Measurements from ENCODE around the gene ABCG4. TPM values are rescaled to one million over a fixed set of nuclear protein-coding genes. Genes with fewer than 3 reads are reported as not detected.

The ABCG4 gene
- total RNA-seq, 1 donor from 2014 or later: 1.8 TPM

DNA sequence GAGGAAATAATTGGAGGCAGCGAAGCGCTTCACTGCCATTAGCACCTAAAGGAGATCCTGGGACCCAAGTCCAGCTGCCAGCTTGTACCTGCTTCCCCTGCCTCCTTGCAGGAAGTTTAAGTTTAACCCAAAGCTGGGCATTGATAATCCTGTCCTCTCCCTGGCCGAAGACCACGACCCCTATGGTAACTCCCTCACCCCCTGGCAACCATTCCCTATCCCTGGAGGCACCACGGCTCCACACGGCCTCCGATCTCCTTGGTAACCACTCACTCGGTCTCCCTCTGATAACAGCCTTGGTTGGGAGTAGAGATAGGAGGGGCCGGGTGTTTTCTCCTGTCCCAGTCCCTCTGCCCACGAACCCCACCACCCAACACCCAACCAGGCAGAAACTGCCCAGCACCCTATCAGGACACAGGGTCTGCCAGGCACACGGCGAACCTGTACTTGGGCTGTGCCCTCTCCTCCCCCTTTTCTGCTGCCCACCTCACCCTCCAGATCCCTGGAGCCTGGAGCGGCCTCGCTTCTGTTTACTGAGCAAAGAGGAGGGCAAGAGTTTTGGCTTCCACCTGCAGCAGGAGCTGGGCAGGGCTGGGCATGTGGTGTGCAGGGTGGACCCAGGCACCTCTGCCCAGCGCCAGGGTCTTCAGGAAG lies 37.3 kb downstream of the ABCG4 start:
- peaks cover 21% of the 10 kb centered on the region for H3K27me3 ChIP-seq (ENCODE audit: low read depth)
- no peaks in the 10 kb centered on the region for H3K9me3 ChIP-seq (replicated peaks)
- intact Hi-C loops (cut with micrococcal nuclease): no loop called here
- no peak overlapping the region for H3K27ac ChIP-seq (replicated peaks)
- H3K4me1 ChIP-seq: no peaks in the 10 kb centered on the region
- no peak overlapping the region for H3K4me3 ChIP-seq
- H3K36me3 ChIP-seq: peaks cover 16% of the 10 kb centered on the region
- no peak for TF ChIP-seq CTCF (IDR thresholded peaks at IDR 0.05; ENCODE audit: borderline replicate concordance)
- DNase-seq: no peak

- H3K36me3 ChIP-seq: peaks cover 10% of the 10 kb centered on the region
- no peak for DNase-seq
- no peak for TF ChIP-seq CTCF (IDR thresholded peaks at IDR 0.05; ENCODE audit: borderline replicate concordance)
- no peak overlapping the region for H3K27ac ChIP-seq (replicated peaks)
- no peaks in the 10 kb centered on the region for H3K9me3 ChIP-seq (replicated peaks)
- H3K27me3 ChIP-seq (ENCODE audit: low read depth): peaks cover 21% of the 10 kb centered on the region
- intact Hi-C loops (cut with micrococcal nuclease): no loop called here
- H3K4me3 ChIP-seq: no peak overlapping the region
- no peaks in the 10 kb centered on the region for H3K4me1 ChIP-seq
Observed at GRCh38 chr11:119187123-119187892, 38.5 kb downstream of the ABCG4 start.

DNA sequence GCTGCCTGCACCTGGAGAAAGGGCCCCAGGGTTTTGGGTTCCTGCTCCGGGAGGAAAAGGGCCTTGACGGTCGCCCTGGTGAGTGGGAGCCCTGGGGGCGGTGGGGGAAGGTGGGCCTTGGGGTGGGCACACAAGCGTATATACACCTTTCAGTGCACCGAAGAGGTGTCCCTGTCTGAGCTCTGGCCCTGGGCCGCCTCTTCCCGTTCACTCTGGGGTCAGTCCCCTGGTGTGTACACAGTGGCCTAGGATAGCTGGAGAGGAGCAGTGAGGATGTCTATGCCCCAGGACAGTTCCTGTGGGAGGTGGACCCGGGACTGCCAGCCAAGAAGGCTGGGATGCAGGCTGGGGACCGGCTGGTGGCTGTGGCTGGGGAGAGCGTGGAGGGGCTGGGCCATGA lies 39.2 kb downstream of the ABCG4 start:
- no peaks in the 10 kb centered on the region for H3K4me1 ChIP-seq
- H3K27ac ChIP-seq (replicated peaks): no peak overlapping the region
- H3K9me3 ChIP-seq (replicated peaks): no peaks in the 10 kb centered on the region
- intact Hi-C loops (cut with micrococcal nuclease): no loop called here
- peaks cover 21% of the 10 kb centered on the region for H3K27me3 ChIP-seq (ENCODE audit: low read depth)
- H3K36me3 ChIP-seq: peaks cover 5% of the 10 kb centered on the region
- no peak for DNase-seq
- TF ChIP-seq CTCF (IDR thresholded peaks at IDR 0.05; ENCODE audit: borderline replicate concordance): no peak
- no peak overlapping the region for H3K4me3 ChIP-seq

- H3K4me3 ChIP-seq: no peak overlapping the region
- intact Hi-C loops (cut with micrococcal nuclease): no loop called here
- peaks cover 21% of the 10 kb centered on the region for H3K27me3 ChIP-seq (ENCODE audit: low read depth)
- H3K9me3 ChIP-seq (replicated peaks): no peaks in the 10 kb centered on the region
- no peak overlapping the region for H3K27ac ChIP-seq (replicated peaks)
- no peak for DNase-seq
- no peaks in the 10 kb centered on the region for H3K36me3 ChIP-seq
- no peaks in the 10 kb centered on the region for H3K4me1 ChIP-seq
- no peak for TF ChIP-seq CTCF (IDR thresholded peaks at IDR 0.05; ENCODE audit: borderline replicate concordance)
Observed at GRCh38 chr11:119188887-119189286, 40.0 kb downstream of the ABCG4 start.

DNA sequence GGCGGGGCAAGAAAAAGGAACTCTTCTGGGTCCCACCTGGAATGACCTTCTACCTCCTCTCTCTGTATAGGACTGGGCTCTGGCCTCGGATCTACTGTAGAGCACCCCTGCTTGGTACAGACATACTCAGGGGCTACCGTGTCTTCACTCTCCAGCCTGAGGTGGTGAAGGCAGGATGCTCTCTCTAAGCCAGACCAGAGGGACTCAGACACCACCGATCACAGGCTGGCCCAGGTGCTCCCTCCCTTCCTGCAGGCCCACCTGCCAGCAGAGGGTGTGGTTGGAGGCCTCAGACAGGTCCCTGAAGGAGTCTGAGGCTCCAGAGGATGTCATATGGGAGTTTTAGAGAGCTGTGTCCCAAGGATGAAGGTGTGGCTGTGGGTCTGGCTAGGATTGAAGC lies 40.5 kb downstream of the ABCG4 start:
- DNase-seq: no peak
- Histone ChIP-seq H3K4me3 (no peak overlapping the region), H3K27me3 (ENCODE audit: low read depth) (peaks cover 21% of the 10 kb centered on the region), H3K36me3 (no peaks in the 10 kb centered on the region), H3K9me3 (replicated peaks) (no peaks in the 10 kb centered on the region), H3K4me1 (no peaks in the 10 kb centered on the region), H3K27ac (replicated peaks) (no peak overlapping the region)
- TF ChIP-seq CTCF (IDR thresholded peaks at IDR 0.05; ENCODE audit: borderline replicate concordance): no peak
- intact Hi-C loops (cut with micrococcal nuclease): no loop called here
